H1 (cell line): Measurements from ENCODE around the gene EEPD1. TPM values are rescaled to one million over a fixed set of nuclear protein-coding genes. Genes with fewer than 3 reads are reported as not detected.

Experiments
- ATF2 ChIP-seq: IDR thresholded peaks from 2 replicates; pipeline ENCODE4 v1.6.1; 2012; ENCODE audit warnings: low read length, inconsistent platforms
- BACH1 ChIP-seq: IDR thresholded peaks from 2 replicates; pipeline ENCODE4 v1.6.1; 2012; ENCODE audit warnings: low read length, improper control_type of control experiment
- CBX5 ChIP-seq: fragments of 300-800, 300-1000 bp; sonication (generic); IDR thresholded peaks from 2 replicates; pipeline ENCODE4 v1.7.1; 2016; ENCODE audit warnings: antibody characterized with exemption, low read length, low read depth
- CTCF ChIP-seq, 3 experiments: IDR thresholded peaks; 1 replicate in 2 of 3; 2 replicates in 1 of 3; pipeline versions ENCODE4 v1.5.1 to v1.6.1; 2011; ENCODE audit warnings: low read length in 3 of 3, mild to moderate bottlenecking in 3 of 3, inconsistent platforms in 2 of 3, low read depth in 1 of 3, moderate library complexity in 1 of 3; ENCODE audit not compliant: insufficient read depth in 1 of 3; ENCODE audit errors: control extremely low read depth in 1 of 3
- HDAC6 ChIP-seq: IDR thresholded peaks from one replicate; pipeline ENCODE4 v1.7.1; 2012; ENCODE audit warnings: low read depth, mild to moderate bottlenecking, inconsistent platforms, low read length, moderate library complexity
- JUND ChIP-seq: IDR thresholded peaks from 2 replicates; pipeline ENCODE4 v1.6.1; 2011; ENCODE audit warnings: mild to moderate bottlenecking, improper control_type of control experiment, low read length
- KDM1A ChIP-seq: fragments of 200-600, 300-600 bp; sonication (generic); IDR thresholded peaks from 2 replicates; pipeline ENCODE4 v1.7.1; 2016; ENCODE audit warnings: mild to moderate bottlenecking, low read length, borderline replicate concordance
- TCF12 ChIP-seq: IDR thresholded peaks from 2 replicates; pipeline ENCODE4 v1.6.1; 2011; ENCODE audit warnings: low read depth, mild to moderate bottlenecking, low read length
- polyA plus RNA-seq, 7 experiments: library from polyadenylated mRNA; depleted of rRNA in 3 of 7; stranded (reverse) in 5 of 7; unstranded in 2 of 7; fragments of >200 nt in 5 of 7; fragments of 200-250 nt in 2 of 7; gene quantifications; 1 replicate in 5 of 7; 2 replicates in 1 of 7; 4 replicates in 1 of 7; pipeline versions ENCODE4 v1.2.1 to v1.2.3, GENCODE V29; 2011 to 2013; ENCODE audit warnings: missing spikeins in 2 of 7, mixed read lengths in 2 of 7
- total RNA-seq: library from RNA; stranded (reverse); fragmentation: NEBNext Ultra II Directional; extraction: Animal tissue kit (Norgen Biotek cat#: 25700); gene quantifications from 2 replicates; pipeline ENCODE4 v1.2.1, GENCODE V29; 2021

The EEPD1 gene
- total and polyA plus RNA-seq, 2 of the 8 experiments (the other 6 are each of a cell fraction or from before 2014, with no cell fraction given), result 3.1 to 7.8 TPM

- TF ChIP-seq CTCF (IDR thresholded peaks at IDR 0.05; ENCODE audit: control extremely low read depth in 1 of 3, insufficient read depth in 1 of 3, low read depth in 1 of 3, low read length in 3 of 3) (no peak), ATF2 (no peak), TCF12 (no peak), BACH1 (no peak), HDAC6 (no peak), CBX5 (no peak), KDM1A (no peak), JUND (no peak)
Measured at GRCh38 chr7:36286688-36287087, 133.6 kb downstream of the EEPD1 start (continued).
